ENCODE measurements around the gene MOXD1.
A peak's percentile ranks its signal among the peaks of the same experiment; 100 is the strongest.

The MOXD1 gene

DNA sequence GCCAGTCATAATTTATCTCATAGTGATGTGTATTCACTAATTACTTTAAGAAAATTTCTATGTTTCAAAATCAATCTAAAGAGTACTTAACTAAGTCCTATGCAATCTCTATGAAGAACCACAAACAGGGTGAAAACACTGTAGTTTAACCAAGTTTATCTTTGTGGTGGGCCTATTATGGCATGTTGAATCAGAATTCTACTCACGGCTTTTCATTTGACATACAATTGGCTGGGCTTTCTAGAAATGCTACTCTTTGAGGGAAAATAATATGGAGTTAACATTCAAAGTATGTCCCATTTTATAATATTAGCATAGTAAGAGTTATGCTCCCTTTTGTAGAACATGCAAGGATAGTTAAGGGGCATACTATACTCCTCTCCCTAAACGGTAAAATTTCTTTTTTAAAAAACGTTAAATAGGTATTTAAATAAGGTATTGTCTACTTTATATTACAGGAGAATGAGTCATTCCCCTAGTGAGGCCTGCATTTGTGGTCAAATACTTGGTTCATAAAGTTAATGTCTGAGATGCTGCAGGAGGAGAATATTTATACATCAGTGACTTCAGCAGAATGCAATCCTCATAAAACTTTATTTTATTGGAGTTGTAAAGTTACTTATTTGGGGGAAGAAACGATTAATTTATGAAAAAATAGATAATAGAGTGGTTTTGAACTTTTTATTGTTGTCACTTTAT lies 1.8 kb downstream of the MOXD1 start:
- no peak for DNase-seq

DNA sequence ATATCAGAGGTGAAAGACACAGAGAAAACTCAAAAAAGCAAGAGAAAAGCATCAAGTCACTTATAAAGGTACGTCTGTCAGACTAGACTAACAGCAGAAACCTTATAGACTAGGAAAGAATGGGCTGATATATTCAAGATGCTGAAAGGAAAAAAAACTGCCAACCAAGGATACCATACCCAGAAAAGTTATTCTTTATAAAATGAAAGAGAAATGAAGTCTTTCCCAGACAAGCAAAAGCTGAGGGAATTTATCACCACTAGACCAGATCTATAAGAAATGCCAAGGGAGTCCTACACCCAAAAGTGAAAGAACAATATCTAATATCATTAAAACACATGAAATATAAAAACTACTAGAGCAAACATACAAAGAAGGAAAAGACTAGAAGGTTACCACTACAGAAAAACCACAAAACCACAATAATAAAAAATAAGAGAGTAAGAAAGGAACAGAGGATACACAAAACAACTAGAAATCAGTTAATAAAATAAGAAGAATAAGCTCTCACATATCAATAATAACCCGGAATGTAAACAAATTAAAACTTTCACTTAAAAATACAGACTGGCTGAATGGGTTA lies 6.2 kb downstream of the MOXD1 start:
- no peak for DNase-seq

DNA sequence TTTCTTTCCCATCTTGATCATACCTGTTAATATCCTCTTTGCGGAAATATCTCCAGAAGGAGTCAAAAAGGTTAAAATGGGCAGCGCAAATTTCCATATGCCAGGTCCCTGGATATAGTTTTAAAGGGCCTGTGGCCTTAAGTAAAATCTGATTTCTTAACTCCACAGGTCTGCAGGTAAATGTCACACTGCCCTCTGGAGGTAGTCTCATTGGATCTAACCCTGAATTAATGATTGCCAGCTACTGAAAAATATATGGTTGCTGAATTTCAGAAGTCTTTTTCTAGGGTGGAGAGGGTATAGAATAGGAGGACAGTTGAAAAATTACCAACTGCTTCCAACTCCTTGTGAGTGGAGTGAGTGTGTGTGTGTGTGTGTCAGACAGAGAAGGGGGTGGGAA lies 8.5 kb downstream of the MOXD1 start:
- DNase-seq: no peak

DNA sequence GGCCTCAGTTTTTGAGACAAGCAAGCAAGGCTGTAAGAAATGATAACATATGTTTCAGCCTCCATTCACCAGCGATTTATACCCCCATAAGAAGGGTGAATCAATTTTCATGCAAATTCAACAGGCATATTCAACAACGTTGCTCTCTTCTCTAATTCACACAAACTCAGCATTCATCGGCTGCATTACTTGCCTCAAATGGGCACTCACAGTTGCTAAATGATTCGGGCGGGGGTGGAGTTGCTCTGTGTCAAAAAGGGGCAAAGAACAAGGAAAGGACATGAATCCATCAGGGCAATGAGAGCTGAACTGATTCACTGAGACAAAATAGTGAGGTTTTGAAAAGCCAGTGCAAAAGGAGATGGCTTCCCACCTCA lies 9.0 kb downstream of the MOXD1 start:
- no peak for DNase-seq

DNA sequence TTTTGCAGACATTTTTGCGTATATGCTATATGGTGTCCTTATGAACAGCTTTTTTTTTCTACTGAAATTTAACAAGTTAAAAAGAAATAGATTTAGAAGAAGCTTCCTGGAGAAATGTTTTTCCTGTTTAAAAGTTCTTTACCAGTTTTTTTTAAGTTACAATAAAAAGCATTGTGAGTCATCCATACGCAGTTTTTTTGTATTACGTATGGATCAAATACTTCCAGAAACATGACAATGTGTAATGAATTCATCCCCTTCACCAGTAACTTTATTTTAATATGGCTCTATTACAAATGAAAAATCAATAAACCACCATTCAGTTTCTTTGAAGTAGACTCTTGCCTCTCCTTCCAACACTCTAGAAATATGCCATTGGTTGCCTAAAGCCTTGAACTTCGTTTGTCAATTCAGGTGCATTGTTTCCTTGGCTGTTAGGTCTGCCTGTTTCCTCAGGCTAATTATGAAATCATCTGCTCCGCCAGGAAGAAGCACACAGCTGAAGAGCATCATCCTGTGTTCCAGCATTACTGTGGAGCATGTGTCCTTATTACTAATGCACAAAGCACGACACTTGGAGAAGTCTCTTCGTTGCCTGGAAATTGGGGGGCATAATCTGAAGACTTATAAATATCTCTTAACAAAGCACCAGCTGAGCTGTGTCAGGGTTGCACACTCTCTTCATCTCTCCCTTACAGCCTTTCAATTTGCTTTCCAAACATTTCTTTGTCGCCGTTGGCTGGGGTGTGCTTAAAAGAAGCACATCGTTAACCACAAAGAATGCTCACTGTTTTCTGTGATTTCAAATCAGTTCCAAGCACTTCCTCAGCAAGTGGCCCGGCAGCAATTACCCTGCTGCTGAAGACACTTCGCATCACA lies 9.6 kb downstream of the MOXD1 start:
- DNase-seq: no peak

DNA sequence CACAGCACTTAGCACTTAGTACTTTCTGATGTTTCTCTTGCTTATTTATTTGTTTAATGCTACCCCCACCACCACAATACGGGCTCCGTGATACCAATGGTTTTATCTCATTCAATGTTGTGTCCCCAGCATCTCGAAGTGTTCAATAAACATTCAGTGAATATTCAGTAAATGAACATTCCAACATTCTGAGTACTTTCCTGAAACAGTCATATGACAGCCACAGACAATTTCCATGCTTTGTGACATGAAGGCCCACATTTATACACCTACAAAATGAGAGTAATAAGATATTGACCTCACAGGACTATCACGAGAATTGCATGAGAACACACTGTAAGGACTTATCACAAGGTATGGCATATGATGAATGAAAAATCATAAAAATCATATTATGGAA lies 10.8 kb downstream of the MOXD1 start:
- no peak for DNase-seq

DNA sequence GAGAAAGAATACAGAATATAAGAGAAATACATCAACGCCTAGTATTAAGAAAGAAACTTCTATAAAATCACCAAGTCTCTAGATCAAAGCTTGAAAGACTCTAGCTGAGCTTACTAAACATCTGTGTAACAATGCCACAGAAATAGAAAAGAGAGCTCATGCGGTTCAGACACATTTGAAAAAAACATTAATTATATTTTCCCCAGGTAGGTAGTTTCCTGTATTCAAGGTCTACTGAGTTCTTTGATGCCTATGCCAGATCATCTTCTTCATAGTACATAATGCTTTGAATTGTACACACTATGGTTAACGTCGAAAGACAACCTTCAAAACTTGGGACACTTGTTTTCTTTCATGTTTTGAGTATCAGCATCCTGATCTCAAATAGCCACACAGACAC lies 11.3 kb downstream of the MOXD1 start:
- no peak for DNase-seq

DNA sequence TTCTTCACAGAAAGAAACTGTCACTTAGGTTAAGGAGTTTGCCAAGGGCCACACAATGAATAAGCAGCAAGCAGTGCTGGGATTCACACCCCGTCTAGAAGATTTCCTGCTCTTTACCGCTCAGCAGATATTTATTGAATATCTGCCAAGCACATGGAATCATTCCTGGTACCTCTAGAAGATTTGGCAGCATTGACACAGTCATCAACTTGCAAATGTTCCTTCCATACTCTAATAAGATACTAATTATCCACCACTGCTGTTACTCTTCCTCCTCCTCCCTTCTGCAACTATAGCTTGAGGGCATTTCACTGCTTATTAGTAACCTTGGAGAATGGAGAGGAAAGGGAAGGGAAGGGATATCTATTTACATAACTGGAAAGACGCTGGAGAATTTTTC lies 13.0 kb downstream of the MOXD1 start:
- no peak for DNase-seq

DNA sequence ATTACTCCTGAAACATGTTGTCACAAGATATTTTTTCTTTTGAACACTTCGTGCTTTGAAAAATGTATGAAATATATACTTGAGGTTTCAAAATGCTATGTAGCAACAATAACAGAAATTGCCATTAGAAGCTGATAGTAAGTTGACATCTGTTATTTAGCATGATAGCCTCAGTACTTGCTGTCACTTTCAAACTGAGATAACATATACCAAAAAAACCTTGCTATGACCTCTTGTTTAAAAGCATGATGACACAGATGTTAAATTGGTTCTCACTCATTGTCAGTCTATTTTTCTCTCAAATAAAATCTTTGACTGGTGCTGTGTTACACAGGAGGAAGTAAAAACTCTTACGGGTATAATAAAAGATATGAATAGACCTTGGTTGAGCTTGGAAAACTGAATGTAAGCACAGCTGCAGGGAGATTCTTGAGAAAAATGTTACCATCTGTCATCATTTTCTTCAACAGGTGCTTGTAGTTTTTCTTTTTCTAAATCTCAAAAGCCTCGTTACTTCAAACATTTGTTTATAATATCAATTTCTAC lies 18.6 kb downstream of the MOXD1 start:
- no peak for DNase-seq

DNA sequence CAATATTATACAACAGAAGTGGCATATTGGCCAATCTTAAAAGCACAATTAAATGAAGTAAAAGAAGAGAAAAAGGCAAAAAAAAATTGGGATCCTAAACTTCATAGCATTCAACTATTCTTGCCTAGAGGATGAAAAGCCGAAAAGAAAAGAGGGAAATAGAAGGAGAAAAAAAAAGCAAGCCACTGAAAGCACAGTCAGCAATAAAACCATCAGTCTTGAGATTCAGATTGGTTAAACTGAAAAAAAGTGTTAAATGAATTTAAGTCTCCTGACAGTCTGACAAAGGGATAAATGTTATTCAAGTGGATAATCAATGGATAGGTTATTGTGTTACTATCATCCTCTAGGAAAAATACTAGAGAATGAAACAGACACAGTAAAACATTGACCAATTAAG lies 19.9 kb downstream of the MOXD1 start:
- no peak for DNase-seq

DNA sequence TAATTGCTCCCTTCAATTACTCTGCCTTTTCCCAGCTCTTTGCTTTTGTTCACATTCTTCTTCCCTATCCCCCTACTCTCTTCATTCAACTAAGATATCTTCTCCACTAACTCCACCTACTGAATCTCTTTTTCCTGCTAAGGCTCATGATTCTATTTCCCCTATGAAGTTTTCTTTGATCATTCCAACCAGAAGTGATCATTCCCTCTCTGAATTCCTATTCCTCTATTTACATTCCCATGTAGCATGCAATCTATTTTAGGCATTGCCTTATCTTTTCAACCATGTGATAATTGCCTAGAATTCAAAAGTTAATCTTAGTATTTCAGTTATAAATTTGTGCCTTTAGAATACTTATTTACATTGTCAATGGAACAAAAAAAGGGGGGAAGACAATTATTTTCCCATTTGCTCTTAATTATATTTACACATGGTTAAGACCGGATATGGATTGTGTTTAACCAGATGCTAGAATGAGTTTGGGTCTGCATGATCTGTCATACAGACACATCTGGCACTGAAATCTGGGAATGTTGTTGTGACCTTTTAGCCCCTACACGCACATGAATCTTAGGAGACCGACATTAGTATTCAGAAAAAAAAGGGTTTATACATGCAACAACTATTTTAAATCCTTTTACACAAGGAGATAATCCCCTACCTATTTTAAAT lies 20.8 kb downstream of the MOXD1 start:
- no peak for DNase-seq

DNA sequence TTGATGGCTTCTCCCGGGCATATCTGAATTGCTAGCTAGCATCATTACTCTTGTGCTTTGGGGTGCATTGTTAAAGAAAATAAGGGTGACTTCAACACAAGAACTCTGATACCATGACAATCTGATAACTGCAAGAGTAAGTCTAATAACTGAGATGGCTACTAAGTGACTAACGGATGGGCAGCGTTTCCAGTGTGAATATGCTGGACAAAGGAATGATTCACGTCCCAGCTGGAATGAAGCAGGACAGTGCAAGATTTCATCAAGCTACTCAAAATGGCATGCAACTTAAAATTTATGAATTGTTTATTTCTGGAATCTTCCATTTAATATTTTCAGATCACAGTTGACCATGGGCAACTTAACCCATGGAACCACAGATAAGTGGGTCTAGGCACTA lies 31.7 kb downstream of the MOXD1 start:
- DNase-seq: no peak

DNA sequence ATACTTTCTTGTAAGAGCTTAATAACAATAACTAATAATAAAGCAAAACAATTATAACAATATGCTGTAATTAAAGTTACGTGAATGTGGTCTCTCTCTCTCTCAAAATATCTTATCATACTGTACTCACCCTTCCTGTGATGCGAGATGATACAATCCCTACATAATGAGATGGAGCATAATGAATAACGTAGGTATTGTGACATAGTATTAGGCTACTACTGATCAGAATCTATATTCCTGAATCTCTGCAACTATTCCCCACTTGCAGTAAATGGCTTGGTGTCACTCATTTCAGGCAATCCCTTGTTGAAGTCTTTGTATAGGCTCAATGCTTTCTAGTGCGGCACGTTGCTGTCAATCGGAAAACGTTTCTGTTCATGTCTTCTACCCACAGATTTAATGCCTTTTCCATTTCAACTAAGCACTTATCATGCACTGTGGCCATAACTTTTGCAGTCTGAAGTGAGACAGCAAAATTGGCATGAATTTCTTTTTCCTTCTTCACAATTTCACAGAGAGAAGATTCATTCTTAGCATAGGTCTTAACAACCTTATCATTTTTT lies 32.3 kb downstream of the MOXD1 start:
- DNase-seq: no peak

DNA sequence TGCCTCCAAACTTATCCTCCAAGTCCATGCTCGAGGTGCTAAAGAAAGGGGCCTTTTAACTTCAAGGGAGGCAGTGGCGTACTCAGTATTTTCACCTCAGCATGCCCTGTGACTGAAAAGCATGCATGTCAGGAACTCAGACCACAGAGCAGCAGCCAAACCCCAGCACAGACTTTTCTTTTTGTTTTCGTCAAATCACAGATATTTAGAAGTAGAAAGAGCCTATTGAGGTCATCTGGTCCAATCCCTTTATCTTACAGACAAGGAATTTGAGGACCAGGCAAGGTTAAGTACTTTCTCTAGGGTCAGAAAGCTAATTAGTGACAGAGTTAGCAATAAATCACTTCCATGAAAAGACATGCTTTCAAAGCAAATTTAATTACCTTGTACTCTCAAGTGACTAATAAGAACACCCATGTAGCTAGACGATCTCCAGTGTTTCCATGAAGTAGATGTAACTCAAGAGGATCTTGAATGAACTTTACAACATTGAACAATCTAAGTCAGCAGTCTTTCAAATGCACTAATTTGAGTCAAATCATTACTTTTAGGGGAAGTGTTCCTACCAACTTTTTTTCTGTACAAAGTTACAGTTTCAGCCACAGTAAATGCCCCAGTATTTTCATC lies 35.9 kb downstream of the MOXD1 start:
- no peak for DNase-seq

DNA sequence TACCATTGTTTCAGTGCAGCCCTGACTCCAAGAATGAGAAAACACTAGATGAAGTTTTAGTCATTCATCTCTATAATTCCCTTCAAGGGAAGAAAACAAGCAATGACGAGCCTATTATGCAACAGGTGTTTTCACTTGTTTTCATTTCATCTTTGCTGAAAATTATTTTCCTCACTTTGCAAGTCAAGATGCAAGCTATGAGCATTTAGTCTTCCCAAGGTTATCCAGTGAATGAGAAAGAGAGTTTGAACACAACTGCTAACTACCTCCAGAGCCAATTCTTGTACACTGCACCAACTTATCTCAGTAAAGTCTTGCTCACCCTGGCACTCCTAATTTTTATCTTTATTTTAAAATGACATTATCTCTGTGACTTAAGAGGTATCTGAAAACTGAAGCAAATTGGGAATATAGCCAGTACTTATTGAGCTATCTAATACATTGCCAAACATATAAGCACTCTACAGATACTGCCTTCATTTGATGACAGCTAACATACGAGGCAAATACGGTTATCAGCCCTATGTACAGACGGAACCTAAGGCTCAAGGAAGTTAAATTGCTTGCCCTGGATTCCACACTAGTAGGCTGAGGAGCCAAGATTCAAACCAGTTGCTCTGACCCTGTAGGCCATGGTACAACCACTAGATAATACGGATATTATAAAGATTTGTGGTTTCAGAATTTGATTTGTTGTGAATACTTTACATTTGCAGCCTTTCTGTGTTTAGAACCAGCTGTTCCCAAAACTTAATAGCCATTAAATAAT lies 36.8 kb downstream of the MOXD1 start:
- DNase-seq: no peak

DNA sequence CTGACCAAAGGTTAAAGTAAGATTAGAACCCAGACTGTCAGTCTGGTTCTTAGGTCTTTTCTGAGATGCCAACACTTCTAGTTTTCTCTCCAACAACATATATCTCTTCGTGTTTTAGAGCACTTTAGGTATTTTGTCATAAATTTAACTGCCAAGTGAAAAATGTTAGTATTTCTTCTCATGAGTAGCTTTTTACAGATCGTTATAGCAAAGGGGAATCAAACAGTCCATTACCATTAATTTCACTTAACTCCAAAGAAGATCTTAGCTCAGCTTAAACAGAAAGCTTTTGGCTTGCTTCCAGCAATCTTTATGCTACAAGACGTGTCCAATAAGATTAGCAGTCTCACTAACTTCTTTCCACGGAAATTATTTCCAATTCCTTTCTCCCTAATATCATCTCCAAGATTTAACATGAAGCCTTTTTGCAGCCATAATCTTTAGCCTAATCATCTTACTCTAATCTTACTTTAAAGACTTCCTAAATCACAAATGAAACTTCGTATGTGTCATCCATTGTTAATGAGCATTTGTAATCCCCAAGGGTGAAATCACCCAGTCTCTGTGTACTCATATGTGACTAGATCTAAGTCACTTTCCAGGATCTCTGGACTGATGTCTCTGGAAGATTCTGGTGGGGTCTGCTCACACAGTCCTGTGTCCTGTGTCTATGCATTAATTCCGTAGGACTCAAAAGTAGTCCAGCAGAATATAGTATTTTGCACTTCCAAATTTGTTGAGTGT lies 38.7 kb downstream of the MOXD1 start:
- no peak for DNase-seq

DNA sequence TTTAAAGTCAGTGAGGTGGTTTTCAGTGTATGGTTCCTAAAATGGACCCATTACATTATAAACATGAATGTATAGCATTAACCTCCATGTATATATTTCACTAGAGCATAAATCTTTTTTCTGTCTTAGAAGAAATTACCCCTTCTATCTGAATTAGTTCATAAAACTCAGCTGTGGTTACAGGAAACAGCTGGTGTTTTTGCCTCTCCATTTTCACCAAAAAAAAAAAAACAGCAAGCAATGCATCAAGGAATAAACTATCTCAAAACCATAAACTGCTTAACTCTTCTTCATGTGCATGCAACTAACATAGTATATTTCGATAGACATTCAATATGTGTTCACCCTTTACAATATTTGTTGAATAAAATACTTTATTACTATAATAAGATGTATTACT lies 40.2 kb downstream of the MOXD1 start:
- no peak for DNase-seq

DNA sequence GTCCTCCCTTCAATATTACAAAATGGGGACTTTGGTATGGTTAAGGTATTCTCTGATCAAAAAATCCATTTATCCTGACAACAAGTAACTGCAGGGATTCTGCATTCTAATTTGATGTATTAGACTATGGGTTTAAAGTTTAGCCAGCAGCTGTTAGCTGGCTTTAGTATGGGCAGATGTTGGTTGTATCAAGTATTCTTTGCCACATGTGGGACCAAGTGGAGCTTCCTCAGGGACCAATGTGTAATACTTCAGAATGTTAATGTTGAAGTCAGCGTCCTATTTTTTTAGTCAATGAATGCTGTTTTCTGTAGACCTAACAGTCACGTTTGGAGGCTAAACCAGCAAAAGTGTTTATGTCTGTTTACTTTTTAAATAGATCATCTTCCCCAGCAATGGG lies 41.4 kb downstream of the MOXD1 start:
- no peak for DNase-seq

DNA sequence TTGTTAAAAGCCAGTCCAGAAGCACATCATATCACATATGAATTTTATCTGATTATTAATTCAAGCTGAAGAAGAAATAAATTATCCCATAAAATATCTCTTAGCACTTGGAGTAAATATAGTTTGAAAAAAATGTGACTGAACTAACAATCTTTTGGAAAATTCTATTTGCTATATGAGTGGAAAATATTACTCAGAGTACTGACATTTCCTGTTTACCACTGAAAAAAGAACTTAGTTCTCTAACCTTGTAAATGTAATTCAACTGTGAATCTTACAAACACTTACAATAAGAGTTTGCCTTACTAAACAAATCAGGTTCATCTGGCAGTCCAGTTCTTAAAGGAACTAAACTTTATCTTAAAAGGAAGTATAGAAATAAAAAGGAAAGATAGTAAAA lies 44.2 kb downstream of the MOXD1 start:
- no peak for DNase-seq

DNA sequence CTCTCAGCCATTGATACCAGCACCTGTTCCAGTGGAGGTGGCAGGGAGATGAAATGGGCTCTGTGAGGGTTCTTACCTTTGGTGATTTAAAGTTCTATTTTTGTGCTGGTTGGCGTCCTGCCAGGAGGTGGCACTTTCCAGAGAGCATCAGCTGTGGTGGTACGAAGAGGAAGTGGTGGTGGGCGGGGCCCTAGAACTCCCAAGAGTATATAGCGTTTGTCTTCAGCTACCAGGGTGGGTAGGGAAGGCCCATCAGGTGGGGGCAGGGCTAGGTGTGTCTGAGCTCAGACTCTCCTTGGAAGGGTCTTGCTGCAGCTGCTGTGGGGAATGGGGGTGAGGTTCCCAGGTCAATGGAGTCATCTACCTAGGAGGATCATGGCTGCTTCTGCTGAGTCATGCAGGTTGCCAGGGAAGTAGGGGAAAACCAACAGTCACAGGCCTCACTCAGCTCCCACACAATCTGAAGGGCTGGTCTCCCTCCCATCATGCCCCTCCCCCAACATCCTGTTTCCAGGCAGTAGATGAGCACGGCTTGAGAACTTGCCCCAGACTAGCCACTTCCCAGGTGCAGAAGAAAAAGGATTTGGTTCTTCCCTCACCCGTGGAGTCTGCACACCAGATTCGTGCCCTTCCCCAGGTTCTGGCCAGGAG lies 46.6 kb downstream of the MOXD1 start:
- DNase-seq: peak; percentile 41 to 88
